Measurements from ENCODE around the gene PTPRH. TPM values are rescaled to one million over a fixed set of nuclear protein-coding genes. Genes with fewer than 3 reads are reported as not detected.

The PTPRH gene
- total RNA-seq, 4 donors from 2014 or later: 0.57 to 2.0 (median 1.3) TPM

DNA sequence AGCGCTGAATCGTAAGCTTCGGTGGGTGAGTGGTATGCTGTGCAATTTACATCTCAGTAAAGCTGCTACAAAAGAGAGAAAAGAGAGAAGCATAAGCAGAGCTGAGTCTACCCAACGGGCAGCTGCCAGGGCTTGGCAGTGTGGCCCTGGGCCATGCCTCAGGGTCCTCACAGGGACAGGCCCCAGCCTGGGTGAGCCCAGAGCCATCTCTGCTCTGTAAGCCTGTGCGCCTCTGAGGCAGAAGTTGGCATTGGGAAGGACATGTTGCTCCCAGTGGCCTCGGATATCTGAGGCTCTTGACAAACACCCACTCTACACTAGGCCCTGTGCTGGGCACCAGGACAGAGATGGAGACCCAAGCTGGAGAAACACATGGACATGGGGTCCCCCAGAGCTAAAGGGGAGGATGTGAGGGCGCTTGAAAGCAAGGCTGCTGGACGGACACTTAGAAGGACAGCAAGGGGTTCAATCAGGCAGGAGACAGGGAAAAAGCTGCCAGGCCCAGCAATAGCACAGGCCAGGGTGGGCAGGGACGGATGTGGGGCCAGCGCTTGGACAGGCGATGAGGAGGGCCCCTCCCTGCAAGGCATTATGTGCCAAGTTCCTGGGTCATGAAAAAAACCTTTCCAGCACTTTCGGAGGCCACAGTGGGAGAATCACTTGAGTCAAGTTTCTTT is 34.8 kb upstream of the PTPRH start:
- Histone ChIP-seq H3K36me3 (peaks cover 59 to 89% (median 66%) of the 10 kb centered on the region in 3 donors), H3K4me1 (peaks cover 7 to 22% (median 12%) of the 10 kb centered on the region in 3 donors), H3K27me3 (no peaks in the 10 kb centered on the region), H3K27ac (no peak overlapping the region), H3K9me3 (no peaks in the 10 kb centered on the region), H3K4me3 (no peak overlapping the region)
- no peak for DNase-seq
- WGBS, 2 donors: 82 to 85% methylated on average over 10 to 12 of the region's 12 CpGs
- intact Hi-C loops (cut with DNase I): no loop called here
- TF ChIP-seq POLR2A (IDR thresholded peaks at IDR 0.05): no peak
- TF ChIP-seq, protein P1, sequence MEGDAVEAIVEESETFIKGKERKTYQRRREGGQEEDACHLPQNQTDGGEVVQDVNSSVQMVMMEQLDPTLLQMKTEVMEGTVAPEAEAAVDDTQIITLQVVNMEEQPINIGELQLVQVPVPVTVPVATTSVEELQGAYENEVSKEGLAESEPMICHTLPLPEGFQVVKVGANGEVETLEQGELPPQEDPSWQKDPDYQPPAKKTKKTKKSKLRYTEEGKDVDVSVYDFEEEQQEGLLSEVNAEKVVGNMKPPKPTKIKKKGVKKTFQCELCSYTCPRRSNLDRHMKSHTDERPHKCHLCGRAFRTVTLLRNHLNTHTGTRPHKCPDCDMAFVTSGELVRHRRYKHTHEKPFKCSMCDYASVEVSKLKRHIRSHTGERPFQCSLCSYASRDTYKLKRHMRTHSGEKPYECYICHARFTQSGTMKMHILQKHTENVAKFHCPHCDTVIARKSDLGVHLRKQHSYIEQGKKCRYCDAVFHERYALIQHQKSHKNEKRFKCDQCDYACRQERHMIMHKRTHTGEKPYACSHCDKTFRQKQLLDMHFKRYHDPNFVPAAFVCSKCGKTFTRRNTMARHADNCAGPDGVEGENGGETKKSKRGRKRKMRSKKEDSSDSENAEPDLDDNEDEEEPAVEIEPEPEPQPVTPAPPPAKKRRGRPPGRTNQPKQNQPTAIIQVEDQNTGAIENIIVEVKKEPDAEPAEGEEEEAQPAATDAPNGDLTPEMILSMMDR (IDR thresholded peaks at IDR 0.05): no peak

DNA sequence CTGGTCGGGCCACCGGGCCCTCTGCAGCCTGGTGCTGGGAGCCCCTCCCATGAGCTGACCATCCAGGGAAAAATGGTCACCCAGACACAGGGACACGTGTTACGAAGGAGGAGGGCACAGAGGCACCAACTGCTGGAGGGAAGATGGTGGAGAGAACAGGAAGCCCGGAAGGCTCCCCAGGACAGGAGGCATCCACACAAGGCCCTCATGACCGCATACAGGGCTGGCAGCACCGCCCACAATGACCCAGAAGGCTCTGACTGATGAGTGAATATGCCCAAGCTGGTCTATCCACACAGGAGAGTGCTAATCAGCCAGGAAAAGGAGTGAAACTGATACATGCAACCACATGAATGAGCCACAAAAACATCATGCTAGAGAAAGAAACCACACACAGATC is 33.2 kb upstream of the PTPRH start:
- 87 to 100% methylated on average over 3 to 7 of the region's 7 CpGs for WGBS, 2 donors
- H3K4me3 ChIP-seq: no peak overlapping the region

DNA sequence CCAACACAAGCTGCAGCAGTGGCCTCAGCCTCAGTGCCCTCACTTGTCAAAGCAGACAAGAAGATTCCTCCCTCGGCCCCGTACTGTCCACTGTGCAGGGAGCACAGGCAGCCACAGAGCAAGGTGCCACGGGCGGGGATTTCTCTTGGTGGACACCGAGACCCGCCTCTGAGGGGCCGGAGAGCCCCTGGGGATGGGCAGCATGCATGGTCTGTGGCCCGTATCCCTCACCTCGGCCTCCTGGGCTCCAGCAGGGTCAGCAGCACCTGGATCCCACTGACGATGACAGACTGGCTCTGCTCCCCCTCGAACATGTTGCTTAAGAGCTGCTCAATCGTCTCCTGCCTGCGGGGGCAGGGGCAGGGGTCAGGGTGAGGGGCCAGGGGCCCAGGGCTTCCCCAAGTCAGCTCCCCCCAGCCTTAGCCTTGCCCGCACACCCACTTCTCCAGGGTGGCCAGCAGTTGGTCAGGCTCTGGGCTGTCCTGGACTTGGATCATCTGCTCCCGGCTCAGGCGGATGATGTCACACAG is 32.7 kb upstream of the PTPRH start:
- no peak overlapping the region for H3K4me3 ChIP-seq
- DNase-seq: no peak
- H3K27me3 ChIP-seq: no peaks in the 10 kb centered on the region
- WGBS, 2 donors: 100% methylated on average over 2 of the region's 16 CpGs; no CpG with 5 or more reads in 1 of the 2 donors
- intact Hi-C loops (cut with DNase I): no loop called here
- H3K36me3 ChIP-seq: peaks cover 67 to 100% (median 87%) of the 10 kb centered on the region in 3 donors
- no peaks in the 10 kb centered on the region for H3K9me3 ChIP-seq
- TF ChIP-seq, protein P1 (IDR thresholded peaks at IDR 0.05): no peak
- TF ChIP-seq POLR2A (IDR thresholded peaks at IDR 0.05): no peak
- peaks cover 0 to under 1% (median 0%) of the 10 kb centered on the region in 3 donors for H3K4me1 ChIP-seq
- H3K27ac ChIP-seq: no peak overlapping the region

More for the DNA sequence above, 33.2 kb upstream of the PTPRH start:
- intact Hi-C loops (cut with DNase I): no loop called here
- Histone ChIP-seq H3K9me3 (no peaks in the 10 kb centered on the region), H3K27me3 (no peaks in the 10 kb centered on the region), H3K4me1 (peaks cover 1 to 6% (median 3%) of the 10 kb centered on the region in 3 donors), H3K36me3 (peaks cover 70 to 100% (median 83%) of the 10 kb centered on the region in 3 donors), H3K27ac (no peak overlapping the region)
- TF ChIP-seq, protein P1 (IDR thresholded peaks at IDR 0.05): no peak
- TF ChIP-seq POLR2A (IDR thresholded peaks at IDR 0.05): no peak
- no peak for DNase-seq

DNA sequence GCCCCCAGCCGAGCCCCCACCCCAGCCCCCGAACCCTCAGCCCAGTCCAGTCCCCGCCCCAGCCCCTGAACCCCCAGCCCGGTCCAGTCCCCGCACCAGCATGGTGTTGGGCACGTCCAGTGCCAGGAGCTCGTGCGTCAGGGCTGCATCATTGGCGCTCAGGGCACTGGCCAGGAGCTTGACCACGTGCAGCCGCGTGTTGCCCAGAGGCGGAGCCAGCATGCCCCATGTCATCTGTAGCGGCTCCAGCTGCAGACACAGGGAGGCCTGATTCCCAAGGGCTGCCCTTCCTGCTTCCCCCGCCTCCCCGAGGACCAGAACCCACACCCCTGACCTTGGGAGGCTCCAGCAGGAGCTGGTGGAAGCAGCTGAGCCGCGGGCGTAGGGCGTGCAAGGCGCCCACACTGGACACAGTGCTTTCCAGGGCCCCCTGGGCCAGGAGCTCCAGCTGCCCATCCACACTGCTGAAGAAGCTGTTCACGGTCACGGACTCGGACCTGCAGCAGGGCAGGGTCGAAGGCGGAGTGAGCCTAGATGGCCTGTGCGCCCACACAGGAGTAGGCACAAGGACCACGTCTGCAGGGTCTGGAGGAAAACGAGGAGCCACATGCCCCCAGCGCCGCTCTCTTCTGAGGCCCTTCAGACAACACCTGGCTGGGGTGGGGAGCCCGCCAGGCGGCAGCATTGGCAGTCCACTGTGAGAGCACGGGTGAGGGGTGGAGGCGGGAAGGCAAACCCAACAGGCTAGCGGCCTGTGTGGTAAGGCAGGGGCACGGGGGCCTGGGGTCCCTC is 32.0 kb upstream of the PTPRH start:
- Histone ChIP-seq H3K4me1 (no peaks in the 10 kb centered on the region), H3K27ac (no peak overlapping the region), H3K36me3 (peaks cover 67 to 100% (median 87%) of the 10 kb centered on the region in 3 donors), H3K9me3 (no peaks in the 10 kb centered on the region), H3K27me3 (no peaks in the 10 kb centered on the region), H3K4me3 (no peak overlapping the region)
- TF ChIP-seq, protein P1 (IDR thresholded peaks at IDR 0.05): no peak
- TF ChIP-seq POLR2A (IDR thresholded peaks at IDR 0.05): no peak
- WGBS, 2 donors: 90% methylated on average over 4 of the region's 37 CpGs; no CpG with 5 or more reads in 1 of the 2 donors
- no peak for DNase-seq
- intact Hi-C loops (cut with DNase I): no loop called here

DNA sequence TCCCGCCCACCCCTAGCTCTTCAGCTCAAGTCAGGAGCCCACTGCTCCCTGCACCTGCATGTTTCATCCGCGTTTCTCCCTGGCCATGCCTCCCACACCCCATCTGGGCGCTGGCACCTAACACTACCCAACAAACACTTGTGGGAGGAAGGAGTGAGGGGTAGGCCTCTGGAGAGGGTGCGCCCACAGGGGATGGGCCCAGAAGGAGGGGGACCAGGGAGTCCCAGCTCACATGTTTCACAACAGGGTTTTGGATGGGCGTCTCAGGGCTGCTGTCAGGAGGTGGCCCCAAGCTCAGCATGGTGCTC is 31.4 kb upstream of the PTPRH start:
- TF ChIP-seq POLR2A (IDR thresholded peaks at IDR 0.05): no peak
- TF ChIP-seq, protein P1 (IDR thresholded peaks at IDR 0.05): no peak
- no peak for DNase-seq

More for the DNA sequence above, 31.4 kb upstream of the PTPRH start:
- intact Hi-C loops (cut with DNase I): no loop called here
- Histone ChIP-seq H3K4me1 (no peaks in the 10 kb centered on the region), H3K27ac (no peak overlapping the region), H3K4me3 (no peak overlapping the region), H3K27me3 (no peaks in the 10 kb centered on the region), H3K9me3 (no peaks in the 10 kb centered on the region), H3K36me3 (peaks cover 67 to 100% (median 88%) of the 10 kb centered on the region in 3 donors)
- 67 to 75% methylated on average over 4 of the region's 6 CpGs for WGBS, 2 donors
